ENCODE measurements around the gene TRMU. TPM values are rescaled to one million over a fixed set of nuclear protein-coding genes. Genes with fewer than 3 reads are reported as not detected.

Gene TRMU
- total and polyA plus RNA-seq, 4 donors: 11.3 to 66.4 (median 33.8) TPM

DNA sequence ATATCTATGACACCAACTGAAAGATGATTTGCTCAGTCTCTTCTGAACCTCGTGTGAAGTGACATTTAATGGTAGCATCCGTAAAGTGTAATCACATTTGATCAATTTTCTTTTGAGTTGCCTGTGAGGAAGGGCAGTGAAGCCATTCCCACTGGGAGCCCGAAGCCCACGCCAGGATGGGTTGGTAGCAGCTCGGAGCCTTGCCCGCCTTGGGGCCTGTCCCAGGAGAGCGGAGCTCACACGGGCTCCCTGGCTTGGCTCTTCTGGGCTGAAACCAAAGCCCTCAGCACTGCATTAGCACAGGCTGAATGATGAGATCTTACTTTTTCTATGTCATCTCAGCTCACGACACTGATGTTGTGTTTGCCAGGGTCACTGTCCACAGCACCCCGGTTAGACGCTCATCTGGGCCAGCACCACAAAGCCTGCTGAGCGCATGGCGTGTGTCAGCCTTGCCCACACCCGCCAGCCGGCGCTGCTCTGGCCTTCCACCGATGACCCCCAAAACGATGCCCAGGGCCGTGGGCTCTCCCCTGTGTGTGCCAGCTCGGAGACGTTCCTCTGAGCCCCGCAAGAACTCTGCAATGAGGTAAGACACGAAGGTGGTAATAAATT, 9.3 kb upstream of the TRMU start:
- 92 to 96% methylated on average over 23 of the region's 23 CpGs for WGBS, 2 donors
- H3K36me3 ChIP-seq (ENCODE audit: control insufficient read depth in 1 of 2, insufficient read depth in 2 of 2, low read length in 1 of 2): no peaks in the 10 kb centered on the region
- intact Hi-C loops (cut with DNase I): no loop called here
- H3K4me3 ChIP-seq (ENCODE audit: low read length in 2 of 2): no peak overlapping the region
- no peak overlapping the region for H3K27ac ChIP-seq (ENCODE audit: low read depth in 1 of 2, low read length in 2 of 2)
- no peaks in the 10 kb centered on the region for H3K27me3 ChIP-seq (ENCODE audit: control insufficient read depth in 1 of 2, insufficient read depth in 2 of 2, low read length in 1 of 2)
- ATAC-seq (ENCODE audit: low FRiP score) (no peak), DNase-seq (peak; percentile 38 to 53)
- H3K4me1 ChIP-seq (ENCODE audit: control insufficient read depth in 1 of 2, insufficient read depth in 2 of 2, low read length in 2 of 2): no peaks in the 10 kb centered on the region
- no peaks in the 10 kb centered on the region for H3K9me3 ChIP-seq (ENCODE audit: control insufficient read depth, low read length)

DNA sequence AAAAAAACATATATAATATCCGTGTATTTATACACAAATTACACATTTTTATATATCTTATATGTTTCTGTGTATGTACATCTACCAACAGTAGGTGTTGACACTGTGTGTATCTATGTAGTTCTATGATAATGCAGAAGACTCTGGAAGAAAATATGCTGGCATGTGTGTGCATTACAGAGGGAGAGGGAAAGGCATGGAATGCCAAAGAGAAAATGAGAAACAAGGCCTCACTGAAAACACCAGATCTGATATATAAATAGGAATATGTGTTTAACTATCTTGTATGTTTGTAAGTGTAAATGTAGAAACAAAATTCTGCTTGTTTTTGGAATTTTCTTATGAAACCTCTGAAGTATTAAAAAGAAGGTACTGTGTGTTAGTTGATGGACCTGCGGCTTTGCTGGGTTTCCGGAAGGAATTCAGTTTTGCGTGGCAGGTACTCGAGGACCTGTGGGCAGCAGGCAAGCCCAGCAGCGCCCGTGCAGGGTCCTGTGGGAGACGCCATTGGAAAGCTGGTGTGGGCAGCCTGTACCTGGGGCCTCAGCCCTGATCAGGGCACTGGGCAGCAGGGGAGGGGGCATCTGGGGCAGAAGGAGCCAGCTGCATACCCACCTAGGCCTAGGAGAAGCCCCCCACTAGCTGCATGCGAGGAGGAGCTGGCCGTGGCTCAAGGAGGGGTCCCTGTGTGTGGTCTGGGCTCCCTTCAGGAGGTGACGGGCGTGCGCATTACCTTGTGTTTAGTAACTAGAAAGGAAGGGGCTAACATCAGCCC, 7.6 kb upstream of the TRMU start:
- no peaks in the 10 kb centered on the region for H3K27me3 ChIP-seq (ENCODE audit: control insufficient read depth in 1 of 2, insufficient read depth in 2 of 2, low read length in 1 of 2)
- intact Hi-C loops (cut with DNase I): no loop called here
- H3K36me3 ChIP-seq (ENCODE audit: control insufficient read depth in 1 of 2, insufficient read depth in 2 of 2, low read length in 1 of 2): no peaks in the 10 kb centered on the region
- H3K4me1 ChIP-seq (ENCODE audit: control insufficient read depth in 1 of 2, insufficient read depth in 2 of 2, low read length in 2 of 2): no peaks in the 10 kb centered on the region
- 93 to 95% methylated on average over 13 of the region's 13 CpGs for WGBS, 2 donors
- H3K27ac ChIP-seq (ENCODE audit: low read depth in 1 of 2, low read length in 2 of 2): no peak overlapping the region
- peak in 1 of 2 donors; percentile 21 for DNase-seq
- no peaks in the 10 kb centered on the region for H3K9me3 ChIP-seq (ENCODE audit: control insufficient read depth, low read length)
- no peak for ATAC-seq (ENCODE audit: low FRiP score)
- no peak overlapping the region for H3K4me3 ChIP-seq (ENCODE audit: low read length in 2 of 2)

DNA sequence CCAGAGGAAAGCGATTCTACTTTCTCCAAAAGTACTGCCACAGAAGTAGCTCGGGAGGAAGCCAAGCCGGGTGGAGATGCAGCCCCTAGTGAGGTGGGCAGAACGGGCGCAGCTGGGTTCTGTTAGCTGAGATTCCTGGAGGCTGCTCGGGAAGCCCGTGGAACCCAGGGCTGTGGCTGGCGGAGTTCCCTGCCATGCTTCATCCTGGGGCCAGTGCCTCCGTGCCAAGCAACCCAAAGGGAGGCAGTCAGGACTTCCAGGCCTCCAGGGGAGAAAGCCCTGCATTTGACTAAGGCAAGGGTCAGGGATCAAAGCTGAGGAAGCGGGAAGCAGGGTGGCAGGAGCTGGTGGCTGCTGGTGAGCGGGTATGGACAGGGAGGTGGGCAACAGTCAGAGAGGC, 6.7 kb upstream of the TRMU start:
- ATAC-seq (ENCODE audit: low FRiP score) (no peak), DNase-seq (peak in 1 of 2 donors; percentile 23)
- Histone ChIP-seq H3K27ac (ENCODE audit: low read depth in 1 of 2, low read length in 2 of 2) (no peak overlapping the region), H3K4me1 (ENCODE audit: control insufficient read depth in 1 of 2, insufficient read depth in 2 of 2, low read length in 2 of 2) (no peaks in the 10 kb centered on the region), H3K9me3 (ENCODE audit: control insufficient read depth, low read length) (no peaks in the 10 kb centered on the region), H3K27me3 (ENCODE audit: control insufficient read depth in 1 of 2, insufficient read depth in 2 of 2, low read length in 1 of 2) (no peaks in the 10 kb centered on the region), H3K4me3 (ENCODE audit: low read length in 2 of 2) (no peak overlapping the region), H3K36me3 (ENCODE audit: control insufficient read depth in 1 of 2, insufficient read depth in 2 of 2, low read length in 1 of 2) (no peaks in the 10 kb centered on the region)
- intact Hi-C loops (cut with DNase I): no loop called here
- 96 to 97% methylated on average over 11 of the region's 11 CpGs for WGBS, 2 donors

DNA sequence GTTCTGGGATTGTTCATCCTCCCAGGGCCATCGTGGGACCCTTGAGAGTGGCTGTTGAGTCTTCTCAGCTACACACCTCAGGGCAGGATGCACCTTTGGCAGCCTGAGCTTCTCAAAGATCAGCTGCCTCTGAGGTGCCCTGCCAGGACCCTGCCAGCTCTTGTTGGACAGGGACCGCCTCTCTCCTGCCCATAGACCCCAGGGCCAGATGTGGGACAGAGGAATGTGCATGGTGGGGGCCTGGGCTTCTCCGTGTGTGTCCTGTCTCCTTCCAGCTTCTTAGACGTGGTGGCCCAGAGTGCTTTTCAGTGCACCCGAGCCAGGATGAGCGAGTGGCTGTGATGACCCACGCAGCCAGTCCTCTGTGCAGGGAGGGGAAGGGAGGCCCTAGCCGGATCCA, 5.9 kb upstream of the TRMU start:
- DNase-seq (peak in 1 of 2 donors; percentile 6), ATAC-seq (ENCODE audit: low FRiP score) (no peak)
- H3K36me3 ChIP-seq (ENCODE audit: control insufficient read depth in 1 of 2, insufficient read depth in 2 of 2, low read length in 1 of 2): no peaks in the 10 kb centered on the region
- no peaks in the 10 kb centered on the region for H3K9me3 ChIP-seq (ENCODE audit: control insufficient read depth, low read length)
- whole genome bisulfite sequencing, 2 donors: 92 to 95% methylated on average over 7 to 8 of the region's 8 CpGs
- H3K27ac ChIP-seq (ENCODE audit: low read depth in 1 of 2, low read length in 2 of 2): no peak overlapping the region
- H3K4me1 ChIP-seq (ENCODE audit: control insufficient read depth in 1 of 2, insufficient read depth in 2 of 2, low read length in 2 of 2): no peaks in the 10 kb centered on the region
- no peaks in the 10 kb centered on the region for H3K27me3 ChIP-seq (ENCODE audit: control insufficient read depth in 1 of 2, insufficient read depth in 2 of 2, low read length in 1 of 2)
- intact Hi-C loops (cut with DNase I): no loop called here
- H3K4me3 ChIP-seq (ENCODE audit: low read length in 2 of 2): no peak overlapping the region

DNA sequence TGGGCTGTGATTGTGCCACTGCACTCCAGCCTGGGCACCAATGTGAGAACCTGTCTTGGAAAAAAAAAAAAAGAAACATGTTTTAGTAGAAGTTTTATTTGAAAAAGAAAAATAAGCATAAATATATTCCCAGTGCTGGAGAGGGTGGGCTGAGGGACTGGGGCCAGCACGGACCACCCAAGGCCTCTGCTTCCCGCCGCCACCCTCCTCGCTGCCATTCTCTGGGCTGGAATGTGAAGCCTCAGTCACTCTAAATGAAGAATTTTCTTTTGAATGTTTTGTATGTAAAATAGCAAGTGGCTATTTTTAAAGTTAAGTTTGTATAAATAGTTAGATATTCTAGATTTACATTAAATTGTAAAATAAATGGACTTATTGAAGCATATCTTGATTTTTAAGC, 5.1 kb upstream of the TRMU start:
- Histone ChIP-seq H3K4me1 (ENCODE audit: control insufficient read depth in 1 of 2, insufficient read depth in 2 of 2, low read length in 2 of 2) (no peaks in the 10 kb centered on the region), H3K27ac (ENCODE audit: low read depth in 1 of 2, low read length in 2 of 2) (no peak overlapping the region), H3K4me3 (ENCODE audit: low read length in 2 of 2) (no peak overlapping the region), H3K9me3 (ENCODE audit: control insufficient read depth, low read length) (no peaks in the 10 kb centered on the region), H3K27me3 (ENCODE audit: control insufficient read depth in 1 of 2, insufficient read depth in 2 of 2, low read length in 1 of 2) (no peaks in the 10 kb centered on the region), H3K36me3 (ENCODE audit: control insufficient read depth in 1 of 2, insufficient read depth in 2 of 2, low read length in 1 of 2) (no peaks in the 10 kb centered on the region)
- 96% methylated on average over 4 of the region's 4 CpGs for WGBS, 2 donors
- peak in 1 of 2 donors; percentile 4 for DNase-seq
- intact Hi-C loops (cut with DNase I): no loop called here
- no peak for ATAC-seq (ENCODE audit: low FRiP score)

DNA sequence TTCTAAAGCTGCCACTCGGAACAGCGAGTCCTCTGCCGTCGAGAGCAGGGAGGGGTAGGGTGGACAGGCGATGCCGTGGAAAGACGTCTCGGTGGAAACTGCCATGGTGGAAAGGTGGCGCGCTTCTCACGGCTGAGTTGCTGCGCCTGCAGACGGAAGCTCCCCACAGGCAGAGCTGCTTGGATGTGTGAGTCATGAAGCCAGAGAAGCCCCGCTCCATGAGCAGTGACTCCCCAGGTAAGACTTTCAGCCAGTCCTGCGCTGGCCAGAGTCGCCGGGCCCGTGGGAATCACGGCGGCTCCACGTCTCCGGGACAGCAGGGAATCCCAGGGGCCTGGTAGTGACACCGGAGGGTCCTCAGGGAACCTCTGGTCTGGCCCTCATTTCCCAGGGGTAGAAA, 4.0 kb upstream of the TRMU start:
- ATAC-seq (ENCODE audit: low FRiP score): no peak
- DNase-seq: no peak
- Histone ChIP-seq H3K4me3 (ENCODE audit: low read length in 2 of 2) (no peak overlapping the region), H3K27ac (ENCODE audit: low read depth in 1 of 2, low read length in 2 of 2) (no peak overlapping the region), H3K9me3 (ENCODE audit: control insufficient read depth, low read length) (no peaks in the 10 kb centered on the region), H3K36me3 (ENCODE audit: control insufficient read depth in 1 of 2, insufficient read depth in 2 of 2, low read length in 1 of 2) (no peaks in the 10 kb centered on the region), H3K27me3 (ENCODE audit: control insufficient read depth in 1 of 2, insufficient read depth in 2 of 2, low read length in 1 of 2) (no peaks in the 10 kb centered on the region), H3K4me1 (ENCODE audit: control insufficient read depth in 1 of 2, insufficient read depth in 2 of 2, low read length in 2 of 2) (no peaks in the 10 kb centered on the region)
- 93 to 96% methylated on average over 23 of the region's 23 CpGs for WGBS, 2 donors
- intact Hi-C loops (cut with DNase I): no loop called here

DNA sequence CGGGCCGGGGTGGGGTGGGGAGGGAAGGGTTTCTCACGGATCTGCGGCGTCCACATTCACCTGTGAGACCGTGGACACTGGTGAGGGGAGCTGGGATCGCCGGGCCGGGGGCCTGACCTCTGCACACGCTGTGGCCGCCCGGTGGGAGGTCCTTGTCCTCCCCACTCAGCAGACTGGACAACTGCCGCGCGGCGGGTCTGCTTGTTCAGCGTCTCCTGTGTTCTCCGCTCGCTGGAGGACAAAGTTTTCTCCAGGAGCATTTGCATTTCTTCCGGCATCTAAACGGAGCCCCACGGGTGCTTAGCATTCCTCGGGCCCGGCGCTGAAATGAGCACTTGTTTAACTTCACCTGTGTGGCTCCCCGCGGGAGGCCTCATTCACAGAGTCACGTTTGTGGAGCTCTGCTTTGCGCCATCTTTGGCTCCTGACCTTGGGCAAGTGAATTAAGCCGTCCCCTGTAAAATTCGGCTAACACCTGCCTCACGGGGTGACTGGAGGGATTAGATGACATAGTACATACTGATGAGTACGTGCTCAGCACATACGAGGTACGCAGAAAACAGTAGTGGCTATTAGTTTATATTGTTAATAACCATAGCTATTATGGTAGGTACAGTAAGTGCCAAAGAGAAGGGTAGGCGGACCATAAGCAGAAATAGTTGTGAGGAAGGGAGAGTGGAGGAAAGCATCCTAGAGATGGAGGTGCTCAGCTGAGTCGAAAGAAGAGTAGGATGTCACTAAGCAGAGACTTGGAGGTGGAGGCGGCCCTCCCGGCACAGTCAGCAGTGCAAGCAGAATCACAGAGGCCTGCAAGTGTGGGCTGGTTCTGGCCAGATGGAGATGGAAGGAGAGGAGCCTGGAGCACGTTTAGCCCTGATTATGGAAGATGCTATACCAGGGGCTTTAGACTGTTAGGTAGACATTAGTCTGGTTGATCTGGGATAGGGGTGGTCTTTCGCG, 885 bp downstream of the TRMU start:
- WGBS, 2 donors: 9 to 10% methylated on average over 42 of the region's 42 CpGs
- DNase-seq (peak; percentile 57 to 78), ATAC-seq (ENCODE audit: low FRiP score) (no peak)
- H3K4me3 ChIP-seq (ENCODE audit: low read length in 2 of 2): peak overlapping the region; percentile 50 to 80
- H3K4me1 ChIP-seq (ENCODE audit: control insufficient read depth in 1 of 2, insufficient read depth in 2 of 2, low read length in 2 of 2): peaks cover 0 to 3% of the 10 kb centered on the region in 2 donors
- no peaks in the 10 kb centered on the region for H3K9me3 ChIP-seq (ENCODE audit: control insufficient read depth, low read length)
- intact Hi-C loops (cut with DNase I): no loop called here
- peaks cover 0 to 4% of the 10 kb centered on the region in 2 donors for H3K36me3 ChIP-seq (ENCODE audit: control insufficient read depth in 1 of 2, insufficient read depth in 2 of 2, low read length in 1 of 2)
- no peaks in the 10 kb centered on the region for H3K27me3 ChIP-seq (ENCODE audit: control insufficient read depth in 1 of 2, insufficient read depth in 2 of 2, low read length in 1 of 2)
- no peak overlapping the region for H3K27ac ChIP-seq (ENCODE audit: low read depth in 1 of 2, low read length in 2 of 2)

DNA sequence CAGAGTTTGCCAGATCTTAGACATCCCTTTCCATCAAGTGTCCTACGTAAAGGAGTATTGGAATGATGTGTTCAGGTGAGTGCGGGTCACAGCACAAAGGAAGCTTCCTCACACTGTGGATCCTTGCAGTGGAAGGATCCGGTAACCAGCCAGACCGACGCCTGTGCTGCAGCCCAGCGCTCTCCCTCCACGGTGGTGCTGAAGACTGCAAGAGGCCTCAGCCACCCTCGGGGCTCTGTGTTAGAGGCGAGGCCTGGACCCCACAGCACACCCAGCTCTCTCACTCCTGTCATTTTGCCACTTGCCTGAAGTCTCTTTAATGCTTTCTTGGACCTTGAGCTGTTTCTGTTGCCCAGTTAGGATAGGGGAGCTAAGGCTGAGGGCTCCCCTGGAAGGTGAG, 2.4 kb downstream of the TRMU start:
- Histone ChIP-seq H3K36me3 (ENCODE audit: control insufficient read depth in 1 of 2, insufficient read depth in 2 of 2, low read length in 1 of 2) (peaks cover 0 to 4% of the 10 kb centered on the region in 2 donors), H3K9me3 (ENCODE audit: control insufficient read depth, low read length) (no peaks in the 10 kb centered on the region), H3K27ac (ENCODE audit: low read depth in 1 of 2, low read length in 2 of 2) (no peak overlapping the region), H3K4me3 (ENCODE audit: low read length in 2 of 2) (no peak overlapping the region), H3K4me1 (ENCODE audit: control insufficient read depth in 1 of 2, insufficient read depth in 2 of 2, low read length in 2 of 2) (peaks cover 0 to 3% of the 10 kb centered on the region in 2 donors), H3K27me3 (ENCODE audit: control insufficient read depth in 1 of 2, insufficient read depth in 2 of 2, low read length in 1 of 2) (no peaks in the 10 kb centered on the region)
- DNase-seq: peak; percentile 11 to 61
- WGBS, 2 donors: 81 to 83% methylated on average over 9 of the region's 9 CpGs
- intact Hi-C loops (cut with DNase I): no loop called here
- no peak for ATAC-seq (ENCODE audit: low FRiP score)
